ENCODE data around the gene PRPH. TPM values are rescaled to one million over a fixed set of nuclear protein-coding genes. Genes with fewer than 3 reads are reported as not detected.

The PRPH gene
- polyA plus RNA-seq, 1 donor (not counting 4 experiments of a cell fraction or from before 2014, with no cell fraction given): 0.05 TPM

- Histone ChIP-seq H3K27ac (ENCODE audit: control insufficient read depth, insufficient read depth, low read length) (no peak overlapping the region), H3K9me3 (ENCODE audit: control insufficient read depth, low read depth, low read length) (no peaks in the 10 kb centered on the region), H3K9me1 (ENCODE audit: control insufficient read depth, extremely low read depth, insufficient read depth, low read length) (no peaks in the 10 kb centered on the region), H3K9ac (ENCODE audit: control insufficient read depth, extremely low read depth, insufficient read depth, low read length) (no peak overlapping the region), H3K4me2 (ENCODE audit: control insufficient read depth, extremely low read depth, insufficient read depth, low read depth, low read length) (no peak overlapping the region), H3K79me2 (ENCODE audit: control insufficient read depth, insufficient read depth, low read length) (peaks cover 7% of the 10 kb centered on the region), H3K4me1 (ENCODE audit: control insufficient read depth, extremely low read depth, insufficient read depth, low read length) (peaks cover 11% of the 10 kb centered on the region), H2AFZ (ENCODE audit: control insufficient read depth, low read length) (no peak overlapping the region), H3K27me3 (ENCODE audit: control insufficient read depth, extremely low read depth, insufficient read depth, low read length) (no peaks in the 10 kb centered on the region), H4K20me1 (ENCODE audit: control insufficient read depth, extremely low read depth, insufficient read depth, low read length) (no peaks in the 10 kb centered on the region), H3K4me3 (ENCODE audit: control insufficient read depth in 2 of 3, extremely low read depth in 1 of 3, insufficient read depth in 2 of 3, low read depth in 1 of 3, low read length in 3 of 3) (no peak overlapping the region), H3K36me3 (ENCODE audit: control insufficient read depth in 2 of 2, extremely low read depth in 1 of 2, insufficient read depth in 2 of 2, low read length in 2 of 2) (peaks cover 2 to 19% of the 10 kb centered on the region in 2 experiments)
- dilution Hi-C loops (cut with MboI; ENCODE audit: extremely low pct_ligation_motif_present, low sequenced_read_pairs): no loop called here
- FAIRE-seq (no peak), DNase-seq (ENCODE audit: low read depth, low spot score) (no peak)
- TF ChIP-seq, protein P1, sequence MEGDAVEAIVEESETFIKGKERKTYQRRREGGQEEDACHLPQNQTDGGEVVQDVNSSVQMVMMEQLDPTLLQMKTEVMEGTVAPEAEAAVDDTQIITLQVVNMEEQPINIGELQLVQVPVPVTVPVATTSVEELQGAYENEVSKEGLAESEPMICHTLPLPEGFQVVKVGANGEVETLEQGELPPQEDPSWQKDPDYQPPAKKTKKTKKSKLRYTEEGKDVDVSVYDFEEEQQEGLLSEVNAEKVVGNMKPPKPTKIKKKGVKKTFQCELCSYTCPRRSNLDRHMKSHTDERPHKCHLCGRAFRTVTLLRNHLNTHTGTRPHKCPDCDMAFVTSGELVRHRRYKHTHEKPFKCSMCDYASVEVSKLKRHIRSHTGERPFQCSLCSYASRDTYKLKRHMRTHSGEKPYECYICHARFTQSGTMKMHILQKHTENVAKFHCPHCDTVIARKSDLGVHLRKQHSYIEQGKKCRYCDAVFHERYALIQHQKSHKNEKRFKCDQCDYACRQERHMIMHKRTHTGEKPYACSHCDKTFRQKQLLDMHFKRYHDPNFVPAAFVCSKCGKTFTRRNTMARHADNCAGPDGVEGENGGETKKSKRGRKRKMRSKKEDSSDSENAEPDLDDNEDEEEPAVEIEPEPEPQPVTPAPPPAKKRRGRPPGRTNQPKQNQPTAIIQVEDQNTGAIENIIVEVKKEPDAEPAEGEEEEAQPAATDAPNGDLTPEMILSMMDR (optimal IDR thresholded peaks at IDR 0.05 in 1 of 3, IDR thresholded peaks at IDR 0.05 in 1 of 3, conservative IDR thresholded peaks at IDR 0.05 in 1 of 3; ENCODE audit: extremely low read depth in 1 of 3, insufficient read depth in 2 of 3, low read length in 3 of 3): no peak
- TF ChIP-seq EZH2 (IDR thresholded peaks at IDR 0.05; ENCODE audit: low read length): no peak
Observed at GRCh38 chr12:49325606-49326005, 30.7 kb downstream of the PRPH start.

DNA sequence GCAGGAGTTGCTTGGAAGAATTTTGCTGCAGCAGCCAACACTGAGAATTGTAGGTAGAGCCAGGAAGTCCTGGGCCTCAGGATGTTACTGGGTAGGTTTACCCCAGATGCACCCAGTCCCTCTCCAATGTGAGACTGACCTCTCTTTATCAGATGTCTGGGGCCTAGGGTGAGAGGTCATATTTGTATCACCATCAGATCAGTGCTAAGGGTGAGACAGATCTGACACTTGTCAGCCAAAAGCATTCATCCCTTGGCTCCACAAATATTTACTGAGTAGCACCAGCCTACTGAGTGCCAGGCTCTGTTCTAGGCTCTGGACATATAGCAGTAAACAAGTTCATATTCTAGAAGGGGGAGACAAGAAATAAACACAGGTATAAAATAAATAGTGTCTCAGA lies 32.4 kb downstream of the PRPH start:
- TF ChIP-seq EZH2 (IDR thresholded peaks at IDR 0.05; ENCODE audit: low read length): no peak
- TF ChIP-seq, protein P1 (optimal IDR thresholded peaks at IDR 0.05 in 1 of 3, IDR thresholded peaks at IDR 0.05 in 1 of 3, conservative IDR thresholded peaks at IDR 0.05 in 1 of 3; ENCODE audit: extremely low read depth in 1 of 3, insufficient read depth in 2 of 3, low read length in 3 of 3): no peak
- Histone ChIP-seq H3K9me1 (ENCODE audit: control insufficient read depth, extremely low read depth, insufficient read depth, low read length) (no peaks in the 10 kb centered on the region), H3K9ac (ENCODE audit: control insufficient read depth, extremely low read depth, insufficient read depth, low read length) (no peak overlapping the region), H3K27ac (ENCODE audit: control insufficient read depth, insufficient read depth, low read length) (no peak overlapping the region), H3K4me3 (ENCODE audit: control insufficient read depth in 2 of 3, extremely low read depth in 1 of 3, insufficient read depth in 2 of 3, low read depth in 1 of 3, low read length in 3 of 3) (no peak overlapping the region), H3K36me3 (ENCODE audit: control insufficient read depth in 2 of 2, extremely low read depth in 1 of 2, insufficient read depth in 2 of 2, low read length in 2 of 2) (peaks cover 2 to 26% of the 10 kb centered on the region in 2 experiments), H4K20me1 (ENCODE audit: control insufficient read depth, extremely low read depth, insufficient read depth, low read length) (no peaks in the 10 kb centered on the region), H3K9me3 (ENCODE audit: control insufficient read depth, low read depth, low read length) (no peaks in the 10 kb centered on the region), H3K27me3 (ENCODE audit: control insufficient read depth, extremely low read depth, insufficient read depth, low read length) (no peaks in the 10 kb centered on the region), H2AFZ (ENCODE audit: control insufficient read depth, low read length) (no peak overlapping the region), H3K4me1 (ENCODE audit: control insufficient read depth, extremely low read depth, insufficient read depth, low read length) (peaks cover 8% of the 10 kb centered on the region), H3K79me2 (ENCODE audit: control insufficient read depth, insufficient read depth, low read length) (peaks cover 7% of the 10 kb centered on the region), H3K4me2 (ENCODE audit: control insufficient read depth, extremely low read depth, insufficient read depth, low read depth, low read length) (no peak overlapping the region)
- FAIRE-seq (no peak), DNase-seq (ENCODE audit: low read depth, low spot score) (no peak)
- dilution Hi-C loops (cut with MboI; ENCODE audit: extremely low pct_ligation_motif_present, low sequenced_read_pairs): no loop called here

All from keratinocyte (primary cell).